ENCODE results near the gene TATDN3. TPM values are rescaled to one million over a fixed set of nuclear protein-coding genes. Genes with fewer than 3 reads are reported as not detected.

Gene TATDN3
- 15.6 and 19.4 TPM in 2 replicates for total RNA-seq (2021; fragmentation: NEBNext Ultra II Directional; extraction: Animal tissue kit (Norgen Biotek cat#: 25700))
- polyA plus RNA-seq (2011; rRNA removed), result 5.3 and 6.9 TPM in 2 replicates
- polyA plus RNA-seq (2011; cell fraction: cytosol; rRNA removed), result 11.1 TPM
- 3.0 TPM for polyA plus RNA-seq (2011; cell fraction: nucleus; rRNA removed)
- polyA plus RNA-seq (2012, experiment 1 of 2), result 12.1 to 17.3 TPM (median 14.8 TPM) in 4 replicates
- 3.9 TPM for polyA plus RNA-seq (2012, experiment 2 of 2)
- 10.5 TPM for polyA plus RNA-seq (2013, experiment 1 of 2)
- 11.8 TPM for polyA plus RNA-seq (2013, experiment 2 of 2)
- polyA minus RNA-seq (2011; rRNA and poly(A)+ RNA removed), result 10.9 and 14.0 TPM in 2 replicates
- 8.7 TPM for polyA minus RNA-seq (2011; cell fraction: cytosol; rRNA and poly(A)+ RNA removed)
- 10.0 TPM for polyA minus RNA-seq (2011; cell fraction: nucleus; rRNA and poly(A)+ RNA removed)
- long read RNA-seq, experiment 1, transcript TATDN3-201 (10 exons, 2,321 nt), result major isoform, 5 of 22 reads
- long read RNA-seq, experiment 1, partial matches to known transcripts, result 4 of 22 reads
- long read RNA-seq, experiment 1, other reads (novel, unspliced or antisense), result 8 of 22 reads
- long read RNA-seq, experiment 2, transcript TATDN3-201 (10 exons, 2,321 nt), result major isoform, 6 of 17 reads
- long read RNA-seq, experiment 2, transcript TATDN3-202 (10 exons, 2,389 nt), result major isoform, 6 of 17 reads
- long read RNA-seq, experiment 2, partial matches to known transcripts, result 1 of 17 reads
- long read RNA-seq, experiment 2, other reads (novel, unspliced or antisense), result 3 of 17 reads

- Histone ChIP-seq H3K23me2 (ENCODE audit: low read depth, low read length) (peaks cover 2% of the 10 kb centered on the region; the same call in 1 of the 2 replicates), H3K27me3 (replicated peaks in 1 of 4; ENCODE audit: control insufficient read depth in 3 of 4, extremely low read depth in 1 of 4, insufficient read depth in 3 of 4, low read length in 3 of 4) (no peaks in the 10 kb centered on the region), H4K91ac (replicated peaks; ENCODE audit: insufficient read length, low read length) (peak within 1 kb of the TSS; percentile 83), H2BK20ac (ENCODE audit: low read length) (no peak within 1 kb of the TSS), H3K56ac (replicated peaks; ENCODE audit: insufficient read length, low read depth, low read length) (peak within 1 kb of the TSS; percentile 24), H4K8ac (ENCODE audit: extremely low read depth, insufficient read depth, low read length) (peak within 1 kb of the TSS; percentile 99), H3K23ac (ENCODE audit: insufficient read length) (no peak within 1 kb of the TSS), H4K20me1 (replicated peaks in 1 of 2; ENCODE audit: control insufficient read depth in 1 of 2, insufficient read depth in 2 of 2, low read length in 2 of 2) (no peaks in the 10 kb centered on the region), H3K18ac (ENCODE audit: extremely low read depth, low read length) (peak within 1 kb of the TSS; percentile 90), H3K4ac (replicated peaks; ENCODE audit: insufficient read length, low read depth, low read length) (no peak within 1 kb of the TSS), H2BK120ac (replicated peaks; ENCODE audit: low read depth, low read length) (no peak within 1 kb of the TSS), H2AK5ac (ENCODE audit: low read depth, low read length) (no peak within 1 kb of the TSS), H3K27ac (ENCODE audit: low read depth, low read length) (peak within 1 kb of the TSS; percentile 94), H3K9me3 (ENCODE audit: insufficient read depth in 2 of 2, low read depth in 1 of 2, low read length in 1 of 2) (no peaks in the 10 kb centered on the region), H3K4me2 (ENCODE audit: insufficient read depth in 1 of 2, low read depth in 2 of 2, low read length in 2 of 2) (peak within 1 kb of the TSS; percentile 60 to 87), H3K79me1 (ENCODE audit: low read depth, low read length) (no peaks in the 10 kb centered on the region; the same call in 1 of the 2 replicates), H3K79me2 (ENCODE audit: control insufficient read depth in 1 of 2, insufficient read depth in 2 of 2, low read length in 2 of 2) (peaks cover 0 to 37% of the 10 kb centered on the region in 2 experiments; a peak in 2 of 4 replicates), H2BK5ac (ENCODE audit: low read depth, low read length) (peak within 1 kb of the TSS; percentile 93), H3K9ac (replicated peaks in 1 of 4; ENCODE audit: extremely low read depth in 1 of 4, low read depth in 3 of 4, low read length in 3 of 4) (peak within 1 kb of the TSS; percentile 79 to 94 (median 92)), H3K4me1 (replicated peaks in 1 of 4; ENCODE audit: control insufficient read depth in 3 of 4, insufficient read depth in 4 of 4, low read length in 3 of 4) (peaks cover 0 to 4% (median 0%) of the 10 kb centered on the region in 4 experiments; a peak in 3 of 7 replicates), H3K14ac (ENCODE audit: insufficient read length) (no peak within 1 kb of the TSS), H2AFZ (ENCODE audit: low read length) (peak within 1 kb of the TSS; percentile 91), H2BK12ac (ENCODE audit: low read depth, low read length) (peak within 1 kb of the TSS; percentile 60; the same call in 1 of the 2 replicates), H3K36me3 (ENCODE audit: control insufficient read depth in 2 of 4, insufficient read depth in 4 of 4, low read length in 3 of 4) (peaks cover 0 to 9% (median 3%) of the 10 kb centered on the region in 4 experiments; a peak in 4 of 8 replicates), H4K5ac (ENCODE audit: insufficient read length, low read depth, low read length) (peak within 1 kb of the TSS; percentile 93), H3K4me3 (ENCODE audit: extremely low read depth in 1 of 4, insufficient read depth in 2 of 4, low read depth in 3 of 4, low read length in 4 of 4) (peak within 1 kb of the TSS; percentile 77 to 99 (median 88)), H2BK15ac (ENCODE audit: low read length) (no peak within 1 kb of the TSS)
- 2% methylated on average over 42 of the region's 46 CpGs; no CpG with 5 or more reads in 1 of the 2 experiments for WGBS, 2 experiments (ENCODE audit: extremely low coverage in 1 of 2, insufficient coverage in 1 of 2, insufficient read length in 1 of 2, insufficient replicate concordance in 2 of 2, low coverage in 1 of 2, low lambda C conversion rate in 2 of 2, missing lambda C conversion rate in 1 of 2)
- ChIA-PET CTCF (ENCODE audit: partially characterized antibody) (interaction anchor here (0.6 to 2.2 kb wide), 7 partner anchors 19 to 1962 kb away, joined by 3 to 6 read pairs (median 4); no protein-coding TSS in a partner anchor), POLR2A (ENCODE audit: partially characterized antibody) (interaction anchor here (0.6 to 3.3 kb wide), 22 partner anchors 10 to 185 kb away, joined by 3 to 19 read pairs (median 4); partner anchors contain the start of gene FLVCR1)
- no peak for FAIRE-seq
- DNase-seq (ENCODE audit: low read depth in 1 of 2, low spot score in 2 of 2), result peak; percentile 75 to 100
- 0 out of 4 replicates have a peak, but pooled peaks of 1 of the 3 experiments have one; percentile 2 for TF ChIP-seq CTCF (IDR thresholded peaks at IDR 0.05; ENCODE audit: control extremely low read depth in 1 of 3, insufficient read depth in 1 of 3, low read depth in 1 of 3, low read length in 3 of 3)
- TF ChIP-seq YY1 (IDR thresholded peaks at IDR 0.05; ENCODE audit: low read depth, low read length), result peak; percentile 98
- TF ChIP-seq JUN (IDR thresholded peaks at IDR 0.05; ENCODE audit: low read depth, low read length), result 0 out of 2 replicates have a peak, but pooled peaks have one; percentile 65
- no peak for TF ChIP-seq NANOG (IDR thresholded peaks at IDR 0.05; ENCODE audit: insufficient read depth, low read depth, low read length, poor library complexity, severe bottlenecking)
- no peak for TF ChIP-seq ZNF274 (IDR thresholded peaks at IDR 0.05; ENCODE audit: borderline replicate concordance, extremely low read depth, low read length)
These were observed at the start of gene TATDN3, which contains the start of gene NSL1 for GRCh38 chr1:212791676-212792395. Gene TATDN3 (plus strand): TSS chr1:212791894. CDS start chr1:212791922, 28 bp downstream. Gene NSL1 (minus strand): TSS chr1:212791777. CDS start chr1:212791763, 14 bp downstream.
